Activated CD4-positive, alpha-beta memory T cell treated with anti-CD3 and anti-CD28 coated beads for 36 hours (primary cell): Measurements from ENCODE around the gene HMGXB3. TPM values are rescaled to one million over a fixed set of nuclear protein-coding genes. Genes with fewer than 3 reads are reported as not detected.
A peak's percentile ranks its signal among the peaks of the same experiment; 100 is the strongest.

ENCODE experiments used
- CTCF ChIA-PET: fragments of 350-600 bp; sonication (Branson Sonifier 250); formaldehyde crosslinking; loops from one replicate; lab custom pipeline; 2021; ENCODE audit warnings: antibody characterized with exemption, inconsistent platforms; lab: Charles Lee
- POLR2A ChIA-PET: fragments of 350-600 bp; sonication (Branson Sonifier 250); formaldehyde crosslinking; loops from one replicate; lab custom pipeline; 2021; ENCODE audit warnings: antibody characterized with exemption; lab: Charles Lee
- DNase-seq: peaks from one replicate; pipeline ENCODE4 v3.0.0-alpha.2; 2020
- H3K27ac Mint-ChIP-seq: one replicate; pipeline ENCODE4 v1.8.0; 2021; ENCODE audit warnings: mixed read lengths
- H3K27me3 Mint-ChIP-seq: one replicate; pipeline ENCODE4 v1.8.0; 2021; ENCODE audit warnings: mixed read lengths
- H3K36me3 Mint-ChIP-seq: one replicate; pipeline ENCODE4 v1.8.0; 2021; ENCODE audit warnings: mixed read lengths
- H3K4me1 Mint-ChIP-seq: one replicate; pipeline ENCODE4 v1.8.0; 2021; ENCODE audit warnings: low read depth, mixed read lengths
- H3K4me3 Mint-ChIP-seq: one replicate; pipeline ENCODE4 v1.8.0; 2021; ENCODE audit warnings: mild to moderate bottlenecking, mixed read lengths
- H3K9me3 Mint-ChIP-seq: one replicate; pipeline ENCODE4 v1.8.0; 2021; ENCODE audit warnings: mixed read lengths
- intact Hi-C: fragments of 100-400 bp; cut with micrococcal nuclease; formaldehyde crosslinking; loops from one replicate; pipeline ENCODE4 v1.15.1; 2023
- total RNA-seq, 2 experiments: library from RNA; stranded (reverse); gene quantifications; one replicate each; pipeline ENCODE4 v1.2.3, GENCODE V29; 2021

The HMGXB3 gene
- total RNA-seq, 2 experiments from 2014 or later, result 29.4 to 31.3 TPM

DNA sequence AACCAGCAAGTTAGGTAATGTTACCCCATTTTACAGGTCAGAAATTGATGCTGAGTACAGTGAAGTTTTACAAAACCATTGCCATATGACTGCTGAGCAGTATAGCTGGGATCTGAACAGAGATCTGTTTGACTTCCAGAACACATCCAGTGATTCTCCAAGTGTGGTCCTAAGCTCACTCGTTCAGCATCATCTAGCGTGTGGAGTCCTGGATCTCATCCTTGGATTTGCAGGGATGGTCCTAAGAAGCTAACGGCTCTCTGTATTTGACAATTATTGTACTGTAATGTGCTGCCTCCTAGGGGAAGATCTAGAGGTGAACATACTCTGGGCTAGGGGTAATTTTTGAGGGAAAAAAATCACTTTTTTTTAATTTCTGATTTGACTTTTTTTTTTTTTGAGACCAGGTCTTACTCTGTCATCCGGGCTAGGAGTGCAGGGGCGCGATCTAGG lies 38.6 kb upstream of the HMGXB3 start:
- H3K36me3 Mint-ChIP-seq, result no peaks in the 10 kb centered on the region
- H3K27me3 Mint-ChIP-seq, result no peaks in the 10 kb centered on the region
- no peak for DNase-seq
- peaks cover 25% of the 10 kb centered on the region for H3K4me1 Mint-ChIP-seq
- H3K27ac Mint-ChIP-seq, result no peak overlapping the region
- CTCF ChIA-PET, result interaction anchor here (0.7 to 7.1 kb wide), 21 partner anchors 10 to 326 kb away, joined by 3 to 172 read pairs (median 4); partner anchors contain the start of genes HMGXB3 and TIGD6
- intact Hi-C loops, result loop anchor here (1.0 to 5.0 kb wide), 3 partner anchors 29 to 325 kb away; no protein-coding TSS in a partner anchor
- POLR2A ChIA-PET, result interaction anchor here (0.6 to 1.2 kb wide), 3 partner anchors 37 to 128 kb away, joined by 3 to 9 read pairs (median 5); partner anchors contain the start of genes HMGXB3 and TIGD6
- H3K9me3 Mint-ChIP-seq, result no peaks in the 10 kb centered on the region
- H3K4me3 Mint-ChIP-seq, result peak overlapping the region; percentile 91

- H3K27me3 Mint-ChIP-seq, result no peaks in the 10 kb centered on the region
- intact Hi-C loops, result loop anchor here (1.0 to 5.0 kb wide), 2 partner anchors 128 to 325 kb away; no protein-coding TSS in a partner anchor
- peaks cover 25% of the 10 kb centered on the region for H3K4me1 Mint-ChIP-seq
- CTCF ChIA-PET, result interaction anchor here (0.7 to 7.1 kb wide), 18 partner anchors 9 to 326 kb away, joined by 3 to 172 read pairs (median 4); partner anchors contain the start of genes HMGXB3 and TIGD6
- POLR2A ChIA-PET, result interaction anchor here (0.6 to 1.0 kb wide), 2 partner anchors 605 to 1308 kb away, joined by 3 read pairs; partner anchors contain the start of gene PCYOX1L
- H3K4me3 Mint-ChIP-seq, result no peak overlapping the region
- no peak overlapping the region for H3K27ac Mint-ChIP-seq
- H3K36me3 Mint-ChIP-seq, result no peaks in the 10 kb centered on the region
- no peaks in the 10 kb centered on the region for H3K9me3 Mint-ChIP-seq
- no peak for DNase-seq
Measured at GRCh38 chr5:149962601-149963300, 37.8 kb upstream of the HMGXB3 start.

DNA sequence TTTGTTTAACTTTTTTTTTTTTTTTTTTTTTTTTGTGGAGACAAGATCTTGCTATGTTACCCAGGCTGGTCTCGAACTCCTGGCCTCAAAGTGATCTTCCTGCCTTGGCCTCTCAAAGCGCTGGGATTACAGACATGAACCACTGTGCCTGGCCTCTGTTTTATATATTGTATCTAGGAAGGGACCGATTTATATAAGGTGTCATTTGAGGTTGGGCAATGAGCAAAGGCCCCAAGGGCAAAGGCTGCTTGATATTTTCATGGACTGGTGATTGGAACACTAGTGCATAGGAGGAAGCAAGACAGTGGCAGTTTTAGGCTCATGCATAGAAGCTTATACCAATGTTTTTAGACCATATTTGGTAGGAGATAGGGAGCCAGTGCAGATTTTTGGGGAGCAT lies 36.8 kb upstream of the HMGXB3 start:
- Mint-ChIP-seq H3K4me1 (peaks cover 25% of the 10 kb centered on the region), H3K36me3 (no peaks in the 10 kb centered on the region), H3K9me3 (no peaks in the 10 kb centered on the region), H3K27ac (no peak overlapping the region), H3K4me3 (no peak overlapping the region), H3K27me3 (no peaks in the 10 kb centered on the region)
- ChIA-PET CTCF (interaction anchor here (3.9 to 7.1 kb wide), 3 partner anchors 28 to 131 kb away, joined by 16 to 172 read pairs (median 59); no protein-coding TSS in a partner anchor), POLR2A (no interaction called here)
- no peak for DNase-seq
- intact Hi-C loops, result loop anchor here (5.0 kb wide), 1 partner anchor 326 kb away; no protein-coding TSS in a partner anchor

DNA sequence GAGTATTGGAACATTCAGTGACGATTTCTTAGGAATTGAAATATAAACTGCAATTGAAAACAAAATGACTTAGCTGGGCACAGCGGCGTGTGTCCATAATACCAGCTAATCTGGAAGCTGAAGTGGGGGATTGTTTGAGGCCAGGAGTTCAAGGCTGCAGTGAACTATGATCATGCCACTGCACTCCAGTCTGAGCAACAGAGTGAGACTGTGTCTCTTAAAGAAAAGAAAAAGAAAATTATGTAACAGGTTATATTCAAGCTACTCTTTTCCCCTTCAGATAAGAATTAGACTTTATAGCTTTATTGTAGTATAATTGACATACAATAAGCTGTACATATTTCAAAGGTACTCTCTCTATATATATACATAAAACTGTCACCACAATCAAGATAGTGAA lies 33.6 kb upstream of the HMGXB3 start:
- DNase-seq, result no peak
- ChIA-PET POLR2A (interaction anchor here (0.7 kb wide), 1 partner anchor 8 kb away, joined by 3 read pairs; no protein-coding TSS in a partner anchor), CTCF (interaction anchor here (0.7 to 3.9 kb wide), 6 partner anchors 24 to 578 kb away, joined by 3 to 16 read pairs (median 5); no protein-coding TSS in a partner anchor)
- Mint-ChIP-seq H3K36me3 (no peaks in the 10 kb centered on the region), H3K4me3 (no peak overlapping the region), H3K9me3 (no peaks in the 10 kb centered on the region), H3K27ac (no peak overlapping the region), H3K27me3 (no peaks in the 10 kb centered on the region), H3K4me1 (peaks cover 6% of the 10 kb centered on the region)
- intact Hi-C loops, result no loop called here

DNA sequence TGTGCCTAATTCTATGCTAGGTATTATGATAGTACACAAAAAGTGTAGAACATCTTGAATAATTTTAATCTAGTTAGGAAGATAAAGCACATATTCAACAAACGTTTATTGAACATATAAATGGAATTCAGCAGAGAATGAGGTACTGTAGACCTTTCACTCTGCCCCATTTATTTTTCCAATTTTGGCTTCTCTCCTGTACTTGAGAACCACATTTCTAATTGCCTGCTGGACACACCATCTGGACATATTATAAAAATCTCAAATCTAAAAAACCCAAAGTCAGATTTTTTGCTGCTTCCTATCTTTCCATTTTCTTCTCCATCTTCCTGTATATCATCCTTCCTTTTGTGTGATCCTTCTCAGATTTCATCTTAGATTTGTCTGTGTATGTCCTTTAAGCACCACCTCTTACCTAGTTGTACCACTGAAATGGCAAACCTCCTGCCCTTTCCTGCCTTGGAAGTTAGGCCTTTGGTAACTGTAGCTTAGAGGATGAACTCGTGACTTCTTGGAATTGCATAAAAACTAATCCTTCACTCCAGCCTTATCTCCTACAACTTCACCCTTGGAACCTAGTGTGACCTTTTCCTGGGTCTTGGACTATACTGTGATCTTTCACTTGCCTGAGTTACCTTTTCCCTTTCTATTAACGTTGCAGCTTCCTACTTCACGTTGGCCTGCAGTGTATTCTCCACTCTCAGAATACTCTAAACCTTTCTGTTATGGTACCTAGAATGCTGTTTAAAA lies 31.2 kb upstream of the HMGXB3 start:
- ChIA-PET CTCF (interaction anchor here (0.6 to 1.6 kb wide), 3 partner anchors 21 to 139 kb away, joined by 3 to 4 read pairs (median 3); no protein-coding TSS in a partner anchor), POLR2A (no interaction called here)
- H3K9me3 Mint-ChIP-seq, result no peaks in the 10 kb centered on the region
- no peak for DNase-seq
- H3K27me3 Mint-ChIP-seq, result no peaks in the 10 kb centered on the region
- H3K27ac Mint-ChIP-seq, result no peak overlapping the region
- intact Hi-C loops, result no loop called here
- no peaks in the 10 kb centered on the region for H3K36me3 Mint-ChIP-seq
- no peak overlapping the region for H3K4me3 Mint-ChIP-seq
- H3K4me1 Mint-ChIP-seq, result no peaks in the 10 kb centered on the region

- intact Hi-C loops, result no loop called here
- ChIA-PET POLR2A (no interaction called here), CTCF (interaction anchor here (1.0 kb wide), 1 partner anchor 15 kb away, joined by 4 read pairs; no protein-coding TSS in a partner anchor)
- Mint-ChIP-seq H3K27ac (no peak overlapping the region), H3K9me3 (no peaks in the 10 kb centered on the region), H3K4me1 (peaks cover 5% of the 10 kb centered on the region), H3K4me3 (no peak overlapping the region), H3K36me3 (peaks cover 15% of the 10 kb centered on the region), H3K27me3 (no peaks in the 10 kb centered on the region)
- DNase-seq, result no peak
Measured at GRCh38 chr5:149975409-149975808, 25.1 kb upstream of the HMGXB3 start.

GRCh38 chr5:149979896-149980295 lies 20.6 kb upstream of the HMGXB3 start:
- CTCF ChIA-PET, result interaction anchor here (0.7 to 3.5 kb wide), 4 partner anchors 8 to 312 kb away, joined by 3 to 19 read pairs (median 3); no protein-coding TSS in a partner anchor
- no peak for DNase-seq
- peaks cover 14% of the 10 kb centered on the region for H3K36me3 Mint-ChIP-seq

GRCh38 chr5:149981206-149981605 lies 19.3 kb upstream of the HMGXB3 start:
- Mint-ChIP-seq H3K36me3 (peaks cover 12% of the 10 kb centered on the region), H3K4me3 (no peak overlapping the region), H3K27me3 (no peaks in the 10 kb centered on the region), H3K4me1 (no peaks in the 10 kb centered on the region), H3K9me3 (no peaks in the 10 kb centered on the region), H3K27ac (no peak overlapping the region)
- POLR2A ChIA-PET, result no interaction called here
- CTCF ChIA-PET, result interaction anchor here (1.1 to 3.5 kb wide), 4 partner anchors 9 to 314 kb away, joined by 3 to 19 read pairs (median 4); no protein-coding TSS in a partner anchor
- intact Hi-C loops, result no loop called here
- DNase-seq, result no peak

More at GRCh38 chr5:149979896-149980295, 20.6 kb upstream of the HMGXB3 start:
- no peak overlapping the region for H3K4me3 Mint-ChIP-seq
- H3K4me1 Mint-ChIP-seq, result peaks cover 4% of the 10 kb centered on the region
- intact Hi-C loops, result no loop called here
- H3K9me3 Mint-ChIP-seq, result no peaks in the 10 kb centered on the region
- POLR2A ChIA-PET, result no interaction called here
- no peak overlapping the region for H3K27ac Mint-ChIP-seq
- no peaks in the 10 kb centered on the region for H3K27me3 Mint-ChIP-seq

GRCh38 chr5:149982505-149982904 lies 18.0 kb upstream of the HMGXB3 start:
- Mint-ChIP-seq H3K9me3 (no peaks in the 10 kb centered on the region), H3K36me3 (peaks cover 11% of the 10 kb centered on the region), H3K4me1 (no peaks in the 10 kb centered on the region), H3K27ac (no peak overlapping the region), H3K4me3 (no peak overlapping the region), H3K27me3 (no peaks in the 10 kb centered on the region)
- no peak for DNase-seq
- ChIA-PET CTCF (interaction anchor here (0.6 to 3.5 kb wide), 5 partner anchors 8 to 151 kb away, joined by 3 to 19 read pairs (median 6); no protein-coding TSS in a partner anchor), POLR2A (no interaction called here)
- intact Hi-C loops, result no loop called here

DNA sequence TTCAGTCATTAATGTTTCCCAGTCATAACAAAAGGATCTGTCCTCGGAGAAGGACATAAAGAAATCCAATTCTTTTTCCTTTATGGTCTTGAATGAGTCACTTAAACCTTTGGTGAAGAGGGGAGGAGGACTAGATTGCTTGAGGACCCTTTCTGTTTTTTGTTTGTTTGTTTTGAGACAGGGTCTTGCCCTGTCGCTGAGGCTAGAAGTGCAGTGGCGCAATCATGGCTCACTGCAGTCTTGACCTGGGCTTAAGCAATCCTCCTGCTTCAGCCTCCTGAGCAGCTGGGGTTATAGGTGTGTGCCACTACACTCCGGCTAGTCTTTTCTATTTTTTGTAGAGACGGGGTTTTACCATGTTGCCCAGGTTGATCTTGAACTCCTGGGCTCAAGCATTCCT lies 12.4 kb upstream of the HMGXB3 start:
- Mint-ChIP-seq H3K4me1 (no peaks in the 10 kb centered on the region), H3K27me3 (no peaks in the 10 kb centered on the region), H3K36me3 (no peaks in the 10 kb centered on the region), H3K9me3 (no peaks in the 10 kb centered on the region), H3K4me3 (no peak overlapping the region), H3K27ac (no peak overlapping the region)
- CTCF ChIA-PET, result interaction anchor here (2.0 kb wide), 1 partner anchor 154 kb away, joined by 9 read pairs; no protein-coding TSS in a partner anchor
- POLR2A ChIA-PET, result no interaction called here
- intact Hi-C loops, result no loop called here
- no peak for DNase-seq
